ENCODE results near the gene HS3ST6. TPM values are rescaled to one million over a fixed set of nuclear protein-coding genes. Genes with fewer than 3 reads are reported as not detected.
"Not testable (repeated sequence)": the region's sequence is repeated elsewhere in the genome, so short reads cannot be mapped to it uniquely, and the experiment has no call there.

Gene HS3ST6
- total and polyA plus RNA-seq, 12 donors, result 0.07 to 0.11 TPM; not detected in 10

DNA sequence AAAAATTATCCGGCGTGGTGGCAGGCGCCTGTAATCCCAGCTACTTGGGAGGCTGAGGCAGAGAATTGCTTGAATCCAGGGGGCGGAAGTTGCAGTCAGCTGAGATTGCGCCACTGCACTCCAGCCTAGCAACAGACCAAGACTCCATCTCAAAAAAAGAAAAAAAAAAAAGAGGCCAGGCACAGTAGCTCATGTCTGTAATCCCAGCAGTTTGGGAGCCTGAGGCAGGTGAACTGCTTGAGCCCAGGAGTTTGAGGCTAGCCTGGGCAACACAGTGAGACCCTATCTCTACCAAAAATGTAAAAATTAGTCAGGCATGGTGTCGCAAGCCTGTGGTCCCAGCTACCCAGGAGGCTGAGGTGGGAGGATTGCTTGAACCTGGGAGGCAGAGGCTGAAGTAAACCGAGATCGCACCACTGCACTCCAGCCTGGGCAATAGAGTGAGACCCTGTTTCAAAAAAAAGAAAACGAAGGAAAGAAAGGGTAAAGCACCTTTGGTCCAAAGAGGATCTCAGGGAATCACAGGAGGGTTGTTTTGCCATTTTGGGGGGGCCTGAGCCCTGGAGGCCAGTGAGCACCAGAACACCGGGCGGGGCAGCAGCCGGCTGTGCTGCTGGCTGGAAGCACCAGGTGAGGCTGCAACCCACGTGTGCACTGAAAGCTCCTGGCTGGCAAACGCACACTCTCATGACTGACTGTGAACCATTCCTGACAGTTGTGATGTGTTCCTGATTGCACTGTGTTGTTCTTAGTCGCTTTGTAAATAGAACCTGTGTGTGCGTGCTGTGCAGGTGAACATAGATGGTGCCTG, 18.4 kb downstream of the HS3ST6 start:
- no peak for TF ChIP-seq POLR2A (IDR thresholded peaks at IDR 0.05)
- TF ChIP-seq, protein P1, sequence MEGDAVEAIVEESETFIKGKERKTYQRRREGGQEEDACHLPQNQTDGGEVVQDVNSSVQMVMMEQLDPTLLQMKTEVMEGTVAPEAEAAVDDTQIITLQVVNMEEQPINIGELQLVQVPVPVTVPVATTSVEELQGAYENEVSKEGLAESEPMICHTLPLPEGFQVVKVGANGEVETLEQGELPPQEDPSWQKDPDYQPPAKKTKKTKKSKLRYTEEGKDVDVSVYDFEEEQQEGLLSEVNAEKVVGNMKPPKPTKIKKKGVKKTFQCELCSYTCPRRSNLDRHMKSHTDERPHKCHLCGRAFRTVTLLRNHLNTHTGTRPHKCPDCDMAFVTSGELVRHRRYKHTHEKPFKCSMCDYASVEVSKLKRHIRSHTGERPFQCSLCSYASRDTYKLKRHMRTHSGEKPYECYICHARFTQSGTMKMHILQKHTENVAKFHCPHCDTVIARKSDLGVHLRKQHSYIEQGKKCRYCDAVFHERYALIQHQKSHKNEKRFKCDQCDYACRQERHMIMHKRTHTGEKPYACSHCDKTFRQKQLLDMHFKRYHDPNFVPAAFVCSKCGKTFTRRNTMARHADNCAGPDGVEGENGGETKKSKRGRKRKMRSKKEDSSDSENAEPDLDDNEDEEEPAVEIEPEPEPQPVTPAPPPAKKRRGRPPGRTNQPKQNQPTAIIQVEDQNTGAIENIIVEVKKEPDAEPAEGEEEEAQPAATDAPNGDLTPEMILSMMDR (IDR thresholded peaks at IDR 0.05), result no peak
- Histone ChIP-seq H3K4me3 (no peak overlapping the region), H3K4me1 (replicated peaks in 1 of 2) (no peaks in the 10 kb centered on the region), H3K9me3 (replicated peaks in 1 of 3) (no peaks in the 10 kb centered on the region), H3K36me3 (replicated peaks in 1 of 2) (no peaks in the 10 kb centered on the region), H3K27me3 (no peaks in the 10 kb centered on the region), H3K27ac (no peak overlapping the region)
- 76 to 85% (median 80%) methylated on average over 16 of the region's 16 CpGs for WGBS, 4 donors
- no peak for DNase-seq
- intact Hi-C loops (cut with DNase I), result no loop called here

GRCh38 chr16:1897692-1898091, 20.5 kb downstream of the HS3ST6 start:
- DNase-seq; intact Hi-C loops (cut with DNase I); H3K27ac ChIP-seq; H3K27me3 ChIP-seq; H3K4me1 ChIP-seq (replicated peaks in 1 of 2); H3K36me3 ChIP-seq (replicated peaks in 1 of 2); H3K9me3 ChIP-seq (replicated peaks in 1 of 3); H3K4me3 ChIP-seq: not testable (repeated sequence)
- 78 to 90% (median 88%) methylated on average over 2 of the region's 2 CpGs for WGBS, 4 donors

DNA sequence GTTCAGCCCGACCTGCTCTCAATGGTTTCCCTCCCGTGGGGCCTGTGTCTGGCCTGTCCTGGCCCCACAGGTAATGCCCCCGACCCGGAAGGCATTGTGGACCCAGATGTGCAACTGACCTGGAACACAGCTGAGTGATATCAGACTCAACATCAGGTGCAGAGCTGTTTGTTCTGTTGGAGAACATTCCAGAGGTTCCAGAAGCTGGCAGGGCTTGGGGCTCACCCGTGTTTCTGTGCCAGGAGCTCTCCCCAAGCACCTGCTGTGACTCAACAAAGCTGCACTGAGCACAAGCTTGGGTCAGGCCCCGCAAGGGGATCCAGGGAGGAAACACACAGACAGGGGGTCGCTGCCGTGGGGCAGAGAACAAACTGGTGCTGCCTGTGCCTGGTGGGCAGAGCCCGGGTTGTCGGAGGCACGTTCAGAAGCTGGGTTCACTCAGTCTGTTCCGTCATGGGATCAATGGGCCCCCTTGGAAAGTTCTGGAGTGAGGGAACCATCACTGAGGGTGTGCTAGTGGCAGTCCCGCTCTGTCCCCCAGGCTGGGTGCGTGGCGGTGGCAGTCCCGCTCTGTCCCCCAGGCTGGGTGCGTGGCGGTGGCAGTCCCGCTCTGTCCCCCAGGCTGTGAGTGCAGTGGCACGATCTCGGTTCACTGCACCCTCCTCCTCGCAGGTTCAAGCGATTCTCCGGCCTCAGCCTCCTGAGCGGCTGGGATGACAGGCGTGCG, 22.1 kb downstream of the HS3ST6 start:
- Histone ChIP-seq H3K4me3 (no peak overlapping the region), H3K9me3 (replicated peaks in 1 of 3) (no peaks in the 10 kb centered on the region), H3K27me3 (no peaks in the 10 kb centered on the region), H3K4me1 (replicated peaks in 1 of 2) (no peaks in the 10 kb centered on the region), H3K27ac (no peak overlapping the region), H3K36me3 (replicated peaks in 1 of 2) (no peaks in the 10 kb centered on the region)
- 77 to 84% (median 79%) methylated on average over 17 to 27 of the region's 27 CpGs for WGBS, 4 donors
- TF ChIP-seq, protein P1 (IDR thresholded peaks at IDR 0.05), result no peak
- no peak for TF ChIP-seq POLR2A (IDR thresholded peaks at IDR 0.05)
- intact Hi-C loops (cut with DNase I), result no loop called here
- no peak for DNase-seq

- intact Hi-C loops (cut with DNase I), result no loop called here
- H3K27me3 ChIP-seq, result no peaks in the 10 kb centered on the region
- WGBS, 4 donors, result 82 to 88% (median 85%) methylated on average over 4 to 5 of the region's 5 CpGs
These were observed 23.1 kb downstream of the HS3ST6 start for GRCh38 chr16:1895068-1895467.

More at GRCh38 chr16:1895068-1895467, 23.1 kb downstream of the HS3ST6 start:
- no peak overlapping the region for H3K27ac ChIP-seq
- no peak for DNase-seq
- no peaks in the 10 kb centered on the region for H3K36me3 ChIP-seq (replicated peaks in 1 of 2)
- H3K9me3 ChIP-seq (replicated peaks in 1 of 3), result no peaks in the 10 kb centered on the region
- no peaks in the 10 kb centered on the region for H3K4me1 ChIP-seq (replicated peaks in 1 of 2)
- no peak for TF ChIP-seq POLR2A (IDR thresholded peaks at IDR 0.05)
- TF ChIP-seq, protein P1 (IDR thresholded peaks at IDR 0.05), result no peak
- H3K4me3 ChIP-seq, result no peak overlapping the region
